HEK293T (cell line): ENCODE results near the gene ALDH2.

Experiments used
- ARNT ChIP-seq: fragments of 450-650 bp; IDR thresholded peaks from 2 replicates; pipeline ENCODE4 v1.6.1; 2017; ENCODE audit warnings: mild to moderate bottlenecking
- BHLHE40 ChIP-seq: fragments of 450-650 bp; IDR thresholded peaks from 2 replicates; pipeline ENCODE4 v1.6.1; 2016; ENCODE audit warnings: mild to moderate bottlenecking, moderate library complexity, borderline replicate concordance
- CTBP1 ChIP-seq: fragments of 450-650 bp; IDR thresholded peaks from 2 replicates; pipeline ENCODE4 v1.6.1; 2016; ENCODE audit warnings: borderline replicate concordance
- ELF4 ChIP-seq: fragments of 450-650 bp; IDR thresholded peaks from 2 replicates; pipeline ENCODE4 v1.6.1; 2017; ENCODE audit warnings: antibody characterized with exemption
- FOXK2 ChIP-seq: fragments of 450-650 bp; IDR thresholded peaks from 2 replicates; pipeline ENCODE4 v1.6.1; 2016; ENCODE audit warnings: mild to moderate bottlenecking
- FOXM1 ChIP-seq: fragments of 450-650 bp; IDR thresholded peaks from 2 replicates; pipeline ENCODE4 v1.6.1; 2017; ENCODE audit warnings: mild to moderate bottlenecking, borderline replicate concordance
- HDGF ChIP-seq: fragments of 450-650 bp; IDR thresholded peaks from 2 replicates; pipeline ENCODE4 v1.6.1; 2017; ENCODE audit warnings: antibody characterized with exemption, borderline replicate concordance
- L3MBTL2 ChIP-seq: fragments of 450-650 bp; conservative IDR thresholded peaks from 2 replicates; pipeline ENCODE4 v1.6.1; 2016; ENCODE audit warnings: mild to moderate bottlenecking
- NFRKB ChIP-seq: fragments of 450-650 bp; IDR thresholded peaks from 2 replicates; pipeline ENCODE4 v1.6.1; 2016; ENCODE audit warnings: mild to moderate bottlenecking, moderate library complexity
- PKNOX1 ChIP-seq: fragments of 450-650 bp; IDR thresholded peaks from 2 replicates; pipeline ENCODE4 v1.6.1; 2016
- SP1 ChIP-seq: fragments of 450-650 bp; IDR thresholded peaks from 2 replicates; pipeline ENCODE4 v1.6.1; 2017
- SUZ12 ChIP-seq: fragments of 450-650 bp; IDR thresholded peaks from 2 replicates; pipeline ENCODE4 v1.6.1; 2016; ENCODE audit warnings: mild to moderate bottlenecking
- TARDBP ChIP-seq: fragments of 450-650 bp; IDR thresholded peaks from 2 replicates; pipeline ENCODE4 v1.6.1; 2016
- ZNF384 ChIP-seq: fragments of 450-650 bp; IDR thresholded peaks from 2 replicates; pipeline ENCODE4 v1.6.1; 2016

GRCh38 chr12:111773801-111774551 lies 7.2 kb downstream of the ALDH2 start:
- TF ChIP-seq FOXM1 = no peak
- no peak for TF ChIP-seq BHLHE40
- no peak for TF ChIP-seq FOXK2
- TF ChIP-seq ARNT = no peak
- TF ChIP-seq ELF4 = no peak
- TF ChIP-seq ZNF384 = no peak
- TF ChIP-seq NFRKB = no peak
- no peak for TF ChIP-seq SP1
- no peak for TF ChIP-seq CTBP1
- TF ChIP-seq TARDBP = no peak
- no peak for TF ChIP-seq L3MBTL2
- TF ChIP-seq SUZ12 = no peak
- no peak for TF ChIP-seq HDGF
- no peak for TF ChIP-seq PKNOX1
